H9 (cell line): ENCODE measurements around the gene NUDT8. TPM values are rescaled to one million over a fixed set of nuclear protein-coding genes. Genes with fewer than 3 reads are reported as not detected.

ENCODE experiments used
- DNase-seq: peaks from one replicate; pipeline ENCODE4 v3.0.0-alpha.2; 2017
- H2AFZ ChIP-seq: one replicate; pipeline ENCODE4 v1.6.1; 2013; ENCODE audit warnings: mild to moderate bottlenecking, low read length, control low read depth, moderate library complexity
- H2AK5ac ChIP-seq: 2 replicates; pipeline ENCODE4 v1.6.1; 2013; ENCODE audit warnings: low read length, control low read depth, mixed read lengths; ENCODE audit not compliant: insufficient read length
- H2BK120ac ChIP-seq: one replicate; pipeline ENCODE4 v1.6.1; 2013; ENCODE audit warnings: low read depth, mild to moderate bottlenecking, low read length, control low read depth, inconsistent platforms; ENCODE audit not compliant: poor library complexity, severe bottlenecking
- H2BK12ac ChIP-seq: 2 replicates; pipeline ENCODE4 v1.6.1; 2013; ENCODE audit warnings: low read length, control low read depth, mixed read lengths, low read depth; ENCODE audit not compliant: insufficient read length
- H2BK15ac ChIP-seq: 2 replicates; pipeline ENCODE4 v1.6.1; 2013; ENCODE audit warnings: low read depth, low read length, control low read depth
- H2BK20ac ChIP-seq: one replicate; pipeline ENCODE4 v1.6.1; 2013; ENCODE audit warnings: low read depth, mild to moderate bottlenecking, low read length, control low read depth, inconsistent platforms; ENCODE audit not compliant: poor library complexity, severe bottlenecking
- H2BK5ac ChIP-seq: 2 replicates; pipeline ENCODE4 v1.6.1; 2013; ENCODE audit warnings: low read length, control low read depth, mixed read lengths; ENCODE audit not compliant: insufficient read length
- H3K14ac ChIP-seq: 2 replicates; pipeline ENCODE4 v1.6.1; 2013; ENCODE audit warnings: low read length, control low read depth; ENCODE audit not compliant: insufficient read depth
- H3K18ac ChIP-seq: 2 replicates; pipeline ENCODE4 v1.6.1; 2013; ENCODE audit warnings: low read depth, mild to moderate bottlenecking, mixed read lengths, low read length, control low read depth; ENCODE audit not compliant: insufficient read length
- H3K23ac ChIP-seq: 2 replicates; pipeline ENCODE4 v1.6.1; 2013; ENCODE audit warnings: low read length, control low read depth, mixed read lengths, low read depth; ENCODE audit not compliant: insufficient read length
- H3K23me2 ChIP-seq: 2 replicates; pipeline ENCODE4 v1.6.1; 2013; ENCODE audit warnings: low read depth, mild to moderate bottlenecking, mixed read lengths, low read length, control low read depth; ENCODE audit not compliant: insufficient read length, poor library complexity, severe bottlenecking
- H3K27ac ChIP-seq: 2 replicates; pipeline ENCODE4 v1.5.1; 2013; ENCODE audit warnings: low read length, control low read depth, mixed read lengths, low read depth; ENCODE audit not compliant: insufficient read length
- H3K27me3 ChIP-seq: 2 replicates; pipeline ENCODE4 v1.6.1; 2013; ENCODE audit warnings: low read length, control low read depth, inconsistent platforms; ENCODE audit not compliant: insufficient read depth
- H3K4ac ChIP-seq: 2 replicates; pipeline ENCODE4 v1.6.1; 2013; ENCODE audit warnings: low read depth, mild to moderate bottlenecking, control low read depth, inconsistent platforms, low read length, moderate library complexity
- H3K4me1 ChIP-seq: 2 replicates; pipeline ENCODE4 v1.6.1; 2013; ENCODE audit warnings: low read length, control low read depth, inconsistent platforms; ENCODE audit not compliant: insufficient read depth
- H3K4me2 ChIP-seq: 2 replicates; pipeline ENCODE4 v1.6.1; 2013; ENCODE audit warnings: low read length, control low read depth, mixed read lengths; ENCODE audit not compliant: insufficient read length, insufficient read depth
- H3K56ac ChIP-seq: 2 replicates; pipeline ENCODE4 v1.6.1; 2013; ENCODE audit warnings: low read depth, mild to moderate bottlenecking, mixed read lengths, low read length, control low read depth; ENCODE audit not compliant: insufficient read length
- H3K79me1 ChIP-seq: 2 replicates; pipeline ENCODE4 v1.6.1; 2013; ENCODE audit warnings: low read depth, mild to moderate bottlenecking, moderate library complexity, low read length, control low read depth, inconsistent platforms; ENCODE audit not compliant: insufficient read depth, poor library complexity, severe bottlenecking
- H3K79me2 ChIP-seq: 2 replicates; pipeline ENCODE4 v1.6.1; 2013; ENCODE audit warnings: low read length, control low read depth, inconsistent platforms; ENCODE audit not compliant: insufficient read depth
- H3K9ac ChIP-seq: 2 replicates; pipeline ENCODE4 v1.6.1; 2013; ENCODE audit warnings: low read length, control low read depth, mixed read lengths; ENCODE audit not compliant: insufficient read length; ENCODE audit errors: extremely low read depth
- H3K9me3 ChIP-seq: one replicate; pipeline ENCODE4 v1.6.1; 2013; ENCODE audit warnings: low read depth, low read length, inconsistent platforms; ENCODE audit not compliant: control insufficient read depth
- H3T11ph ChIP-seq: one replicate; pipeline ENCODE4 v1.6.1; 2013; ENCODE audit warnings: mild to moderate bottlenecking, low read length, control low read depth, inconsistent platforms
- H4K20me1 ChIP-seq: one replicate; pipeline ENCODE4 v1.6.1; 2013; ENCODE audit not compliant: control insufficient read depth, insufficient read length, insufficient read depth
- H4K5ac ChIP-seq: 2 replicates; pipeline ENCODE4 v1.6.1; 2013; ENCODE audit warnings: low read depth, mild to moderate bottlenecking, mixed read lengths, low read length, control low read depth; ENCODE audit not compliant: insufficient read length
- H4K8ac ChIP-seq: replicated peaks from 2 replicates; pipeline ENCODE4 v1.6.1; 2013; ENCODE audit warnings: low read length, control low read depth, mixed read lengths, low read depth; ENCODE audit not compliant: insufficient read length
- H4K91ac ChIP-seq: 2 replicates; pipeline ENCODE4 v1.6.1; 2013; ENCODE audit warnings: low read depth, mild to moderate bottlenecking, moderate library complexity, mixed read lengths, low read length, control low read depth; ENCODE audit not compliant: insufficient read length
- H3K27ac Mint-ChIP-seq, 3 experiments: 2 replicates in 2 of 3; 3 replicates in 1 of 3; pipeline ENCODE4 v1.8.0; 2020 to 2021; ENCODE audit warnings: mixed read lengths in 3 of 3, mild to moderate bottlenecking in 1 of 3, moderate library complexity in 1 of 3
- H3K27me3 Mint-ChIP-seq: 2 replicates; pipeline ENCODE4 v1.8.0; 2021; ENCODE audit warnings: low read depth, mild to moderate bottlenecking, moderate library complexity, mixed read lengths
- H3K36me3 Mint-ChIP-seq, 3 experiments: 2 replicates in 2 of 3; 3 replicates in 1 of 3; pipeline ENCODE4 v1.8.0; 2020 to 2021; ENCODE audit warnings: low read depth in 3 of 3, mixed read lengths in 3 of 3; ENCODE audit not compliant: insufficient read depth in 1 of 3
- H3K4me1 Mint-ChIP-seq, 2 experiments: 2 replicates each; pipeline ENCODE4 v1.8.0; 2020; ENCODE audit warnings: mixed read lengths in 2 of 2
- H3K4me3 Mint-ChIP-seq, 2 experiments: 2 replicates in 1 of 2; 3 replicates in 1 of 2; pipeline ENCODE4 v1.8.0; 2020 to 2021; ENCODE audit warnings: mild to moderate bottlenecking in 2 of 2, mixed read lengths in 2 of 2, moderate library complexity in 1 of 2
- H3K9me3 Mint-ChIP-seq, 2 experiments: 2 replicates in 1 of 2; 3 replicates in 1 of 2; pipeline ENCODE4 v1.8.0; 2020; ENCODE audit warnings: mild to moderate bottlenecking in 2 of 2, mixed read lengths in 2 of 2, moderate library complexity in 1 of 2
- CTCF ChIP-seq: fragments of 200-600 bp; sonication (generic); conservative IDR thresholded peaks from 3 replicates; pipeline ENCODE4 v1.8.0; 2021; ENCODE audit warnings: antibody characterized with exemption, mild to moderate bottlenecking
- WGBS: extraction: QIAGEN DNeasy Blood & Tissue Kit; methylation state at CpG from one replicate; pipeline ENCODE4 v1.1.7; 2013; ENCODE audit warnings: missing lambda C conversion rate, low lambda C conversion rate, mixed read lengths; ENCODE audit not compliant: insufficient read length; ENCODE audit errors: extremely low coverage; 5-methylcytosine and 5-hydroxymethylcytosine counted together
- total RNA-seq: library from RNA; stranded (reverse); gene quantifications from 2 replicates; pipeline ENCODE4 v1.2.1, GENCODE V29; 2021

Gene NUDT8
- total RNA-seq, 1 experiment from 2014 or later: 6.5 TPM

- H4K8ac ChIP-seq: no peak within 1 kb of the TSS
- H3K27me3 Mint-ChIP-seq: peaks cover 29% of the 10 kb centered on the region
- H2BK120ac ChIP-seq: no peak within 1 kb of the TSS
- H2BK5ac ChIP-seq: no peak within 1 kb of the TSS
- H3K56ac ChIP-seq: no peak within 1 kb of the TSS
- H4K20me1 ChIP-seq: no peaks in the 10 kb centered on the region
- H2BK12ac ChIP-seq: no peak within 1 kb of the TSS
- H3K9ac ChIP-seq: no peak within 1 kb of the TSS
- no peak within 1 kb of the TSS for H3K23ac ChIP-seq
- H3K4me3 Mint-ChIP-seq: no peak within 1 kb of the TSS
- H3K36me3 Mint-ChIP-seq: no peaks in the 10 kb centered on the region
- no peak for DNase-seq
- peaks cover 4 to 13% of the 10 kb centered on the region in 2 experiments for H3K4me1 Mint-ChIP-seq
- TF ChIP-seq CTCF: no peak
- H3K9me3 ChIP-seq: no peaks in the 10 kb centered on the region
- H3K27me3 ChIP-seq: no peaks in the 10 kb centered on the region
- H3K4ac ChIP-seq: no peak within 1 kb of the TSS
- no peaks in the 10 kb centered on the region for H3K79me1 ChIP-seq
- WGBS: no CpG with 5 or more reads among the region's 8 CpGs
- H3K14ac ChIP-seq: no peak within 1 kb of the TSS; the same call in 1 of the 2 replicates
- no peaks in the 10 kb centered on the region for H3K23me2 ChIP-seq
- peak within 1 kb of the TSS in 1 of 3 experiments; percentile 10; a peak in 1 of 7 replicates for H3K27ac Mint-ChIP-seq
- H2BK15ac ChIP-seq: no peak within 1 kb of the TSS
- H3K9me3 Mint-ChIP-seq: peaks cover 0 to 3% of the 10 kb centered on the region in 2 experiments; a peak in 2 of 5 replicates
- no peak within 1 kb of the TSS for H4K91ac ChIP-seq
- no peak within 1 kb of the TSS for H2AK5ac ChIP-seq
- no peak within 1 kb of the TSS for H3K27ac ChIP-seq
- no peak within 1 kb of the TSS for H3T11ph ChIP-seq
- no peaks in the 10 kb centered on the region; the same call in 1 of the 2 replicates for H3K4me1 ChIP-seq
- no peak within 1 kb of the TSS for H2AFZ ChIP-seq
- no peak within 1 kb of the TSS for H3K4me2 ChIP-seq
- no peak within 1 kb of the TSS for H4K5ac ChIP-seq
- no peaks in the 10 kb centered on the region for H3K79me2 ChIP-seq
- H3K18ac ChIP-seq: no peak within 1 kb of the TSS
- H2BK20ac ChIP-seq: no peak within 1 kb of the TSS
These were observed 44.7 kb upstream of the NUDT8 start, which contains the start of gene ALDH3B2 for GRCh38 chr11:67674442-67674871. Gene ALDH3B2, minus strand, starts transcription at chr11:67674623. Its CDS starts 7,688 bp downstream, at chr11:67666935.
